K562 (cell line): ENCODE results near the gene SDC3. TPM values are rescaled to one million over a fixed set of nuclear protein-coding genes. Genes with fewer than 3 reads are reported as not detected.

Experiments
- FOXO4 ChIP-seq: fragments of 450-650 bp; formaldehyde crosslinking; IDR thresholded peaks from 2 replicates; pipeline ENCODE4 v1.4.0; 2020; ENCODE audit warnings: mild to moderate bottlenecking, moderate library complexity
- HCFC1 ChIP-seq: IDR thresholded peaks from 2 replicates; pipeline ENCODE4 v1.6.1; 2012; ENCODE audit warnings: low read depth, low read length, improper control_type of control experiment
- HDAC2 ChIP-seq: fragments of 450-650 bp; IDR thresholded peaks from 2 replicates; pipeline ENCODE4 v1.6.1; 2016; ENCODE audit warnings: mild to moderate bottlenecking
- ILK ChIP-seq: fragments of 450-650 bp; IDR thresholded peaks from 2 replicates; pipeline ENCODE4 v1.6.1; 2016; ENCODE audit warnings: missing genetic modification characterization, low read depth, mild to moderate bottlenecking, missing compliant biosample characterization, moderate library complexity, borderline replicate concordance
- MCM2 ChIP-seq: fragments of 450-650 bp; IDR thresholded peaks from 2 replicates; pipeline ENCODE4 v1.6.1; 2017; ENCODE audit warnings: low read depth, mild to moderate bottlenecking
- NEUROD1 ChIP-seq: fragments of 150-350 bp; IDR thresholded peaks from 2 replicates; pipeline ENCODE4 v1.6.1; 2014; ENCODE audit warnings: borderline replicate concordance, low read length, low read depth; ENCODE audit not compliant: partially characterized antibody
- NFIC ChIP-seq: fragments of 450-650 bp; IDR thresholded peaks from 2 replicates; pipeline ENCODE4 v1.6.1; 2017; ENCODE audit warnings: mild to moderate bottlenecking, inconsistent platforms
- NR1H2 ChIP-seq: sonication (generic); formaldehyde crosslinking; IDR thresholded peaks from 2 replicates; pipeline ENCODE4 v1.4.0; 2020; ENCODE audit warnings: mild to moderate bottlenecking, missing genetic modification reagents
- NR2C2 ChIP-seq, 2 experiments: fragments of 200-800 bp in 1 of 2; sonication (Bioruptor generic) in 1 of 2; sonication (generic) in 1 of 2; formaldehyde crosslinking in 1 of 2; IDR thresholded peaks; 2 replicates each; pipeline versions ENCODE4 v1.6.1 to v1.8.0; 2016 to 2022; ENCODE audit warnings: mild to moderate bottlenecking in 1 of 2, missing compliant biosample characterization in 1 of 2, missing genetic modification characterization in 1 of 2, missing genetic modification reagents in 1 of 2
- NR2F6 ChIP-seq: fragments of 450-650 bp; formaldehyde crosslinking; IDR thresholded peaks from 2 replicates; pipeline ENCODE4 v1.4.0; 2020; ENCODE audit warnings: mild to moderate bottlenecking
- PURB ChIP-seq: sonication (generic); formaldehyde crosslinking; IDR thresholded peaks from 2 replicates; pipeline ENCODE4 v1.9.0; 2021; ENCODE audit warnings: low read depth, mild to moderate bottlenecking, missing genetic modification reagents
- SNIP1 ChIP-seq: fragments of 450-650 bp; IDR thresholded peaks from 2 replicates; pipeline ENCODE4 v1.7.1; 2017; ENCODE audit warnings: low read depth, mild to moderate bottlenecking
- SRSF1 ChIP-seq: fragments of 200-400 bp; formaldehyde crosslinking; IDR thresholded peaks from 2 replicates; pipeline ENCODE4 v1.6.1; 2017; ENCODE audit warnings: mild to moderate bottlenecking, low read depth, low read length, moderate library complexity
- TCF3 ChIP-seq: sonication (generic); formaldehyde crosslinking; IDR thresholded peaks from 2 replicates; pipeline ENCODE4 v1.4.0; 2020; ENCODE audit warnings: mild to moderate bottlenecking, missing genetic modification reagents
- TGIF2 ChIP-seq: sonication (generic); formaldehyde crosslinking; IDR thresholded peaks from 2 replicates; pipeline ENCODE4 v1.8.1; 2022; ENCODE audit warnings: mild to moderate bottlenecking, missing genetic modification reagents, moderate library complexity
- ZBTB43 ChIP-seq: sonication (generic); formaldehyde crosslinking; IDR thresholded peaks from 2 replicates; pipeline ENCODE4 v1.8.0; 2023; ENCODE audit warnings: mild to moderate bottlenecking, missing genetic modification reagents
- ZKSCAN8 ChIP-seq: fragments of 200-800 bp; sonication (Bioruptor generic); IDR thresholded peaks from 2 replicates; pipeline ENCODE4 v1.6.1; 2016; ENCODE audit warnings: missing genetic modification characterization, missing compliant biosample characterization
- ZNF121 ChIP-seq: sonication (generic); formaldehyde crosslinking; conservative IDR thresholded peaks from 2 replicates; pipeline ENCODE4 v1.8.0; 2022; ENCODE audit warnings: missing genetic modification reagents
- ZNF133 ChIP-seq: fragments of 250-450 bp; sonication (Bioruptor Pico); IDR thresholded peaks from 2 replicates; pipeline ENCODE4 v1.4.0; 2020; ENCODE audit warnings: mild to moderate bottlenecking
- ZNF282 ChIP-seq: sonication (generic); formaldehyde crosslinking; IDR thresholded peaks from 2 replicates; pipeline ENCODE4 v1.8.1; 2023; ENCODE audit warnings: missing genetic modification reagents
- ZNF347 ChIP-seq: fragments of 450-650 bp; formaldehyde crosslinking; IDR thresholded peaks from 2 replicates; pipeline ENCODE4 v1.4.0; 2020; ENCODE audit warnings: low read depth, mild to moderate bottlenecking, moderate library complexity
- ZNF449 ChIP-seq: fragments of 250-450 bp; sonication (Bioruptor Pico); IDR thresholded peaks from 2 replicates; pipeline ENCODE4 v1.8.0; 2022; ENCODE audit warnings: moderate library complexity, mild to moderate bottlenecking, inconsistent platforms
- ZNF583 ChIP-seq: fragments of 250-450 bp; sonication (Bioruptor Pico); IDR thresholded peaks from 2 replicates; pipeline ENCODE4 v1.4.0; 2020
- ZNF764 ChIP-seq: fragments of 250-450 bp; sonication (Bioruptor Pico); IDR thresholded peaks from 2 replicates; pipeline ENCODE4 v1.4.0; 2020; ENCODE audit warnings: low read depth, mild to moderate bottlenecking, moderate library complexity
- polyA plus RNA-seq, 8 experiments: library from polyadenylated mRNA; depleted of rRNA in 4 of 8; stranded (reverse) in 5 of 8; unstranded in 3 of 8; fragments of >200 nt; fragmentation: Nextera tagmentation in 2 of 8; fragmentation: Illumina TruSeq in 1 of 8; extraction: Ambion mirVana in 2 of 8; extraction: Trizol in 1 of 8; gene quantifications; 2 replicates each; pipeline versions ENCODE4 v1.2.1 to v1.2.3, GENCODE V29; 2011 to 2014; ENCODE audit warnings: inconsistent platforms in 1 of 8, missing spikeins in 1 of 8
- total RNA-seq, 7 experiments: library from RNA; depleted of rRNA in 6 of 7; stranded (reverse); fragments of >200 nt in 6 of 7; fragmentation: Illumina TruSeq in 2 of 7; extraction: Trizol in 2 of 7; gene quantifications; 2 replicates each; pipeline versions ENCODE4 v1.2.1 to v1.2.3, GENCODE V29; 2011 to 2021; ENCODE audit warnings: low replicate concordance in 1 of 7

SDC3 gene
- total and polyA plus RNA-seq, 9 of the 15 experiments (the other 6 are each of a cell fraction or from before 2014, with no cell fraction given) = 0.38 to 44.1 (median 12.1) TPM

- TF ChIP-seq FOXO4 (CRISPR knock-in tag) = no peak
- TF ChIP-seq ILK (tag) = no peak
- no peak for TF ChIP-seq SRSF1
- no peak for TF ChIP-seq ZNF133 (CRISPR knock-in tag)
- TF ChIP-seq NEUROD1 = no peak
- no peak for TF ChIP-seq MCM2
- no peak for TF ChIP-seq NR2C2 (CRISPR knock-in tag; IDR thresholded peaks at IDR 0.05)
- peak; percentile 64; the same call in 1 of the 2 replicates for TF ChIP-seq NR2C2 (tag; IDR thresholded peaks at IDR 0.05)
- no peak for TF ChIP-seq ZNF764
- no peak for TF ChIP-seq ZNF121 (CRISPR knock-in tag)
- TF ChIP-seq TGIF2 = no peak
- no peak for TF ChIP-seq TCF3 (CRISPR knock-in tag)
- TF ChIP-seq ZNF449 (CRISPR knock-in tag) = no peak
- no peak for TF ChIP-seq PURB
- no peak for TF ChIP-seq HCFC1
- no peak for TF ChIP-seq NR2F6 (CRISPR knock-in tag)
- TF ChIP-seq NFIC = no peak
- TF ChIP-seq HDAC2 = peak; percentile 93; the same call in 1 of the 2 replicates
- TF ChIP-seq ZNF347 = no peak
- TF ChIP-seq SNIP1 = no peak
- TF ChIP-seq ZKSCAN8 (CRISPR knock-in tag) = no peak
- TF ChIP-seq NR1H2 (CRISPR knock-in tag) = no peak
- TF ChIP-seq ZBTB43 (CRISPR knock-in tag) = no peak
- TF ChIP-seq ZNF282 (CRISPR knock-in tag) = no peak
- TF ChIP-seq ZNF583 (CRISPR knock-in tag) = no peak
Observed at GRCh38 chr1:30842697-30843354, 65.7 kb downstream of the SDC3 start (continued).
